Uterus (tissue), 4 donors: Measurements from ENCODE around the gene SPRY4. TPM values are rescaled to one million over a fixed set of nuclear protein-coding genes. Genes with fewer than 3 reads are reported as not detected.

Source experiments
- DNase-seq, 2 donors: peaks; one replicate each; pipeline ENCODE4 v3.0.0-alpha.2; 2019 to 2020
- H3K27ac ChIP-seq, 2 donors: fragments of 200-600 bp; sonication (generic); 1 replicate in 1 of 2; 2 replicates in 1 of 2; pipeline ENCODE4 v1.5.1; 2016 to 2018
- H3K27me3 ChIP-seq, 2 donors: fragments of 200-600 bp; sonication (generic); one replicate each; pipeline ENCODE4 v1.5.1; 2018 to 2019; ENCODE audit warnings: control low read depth in 1 of 2
- H3K36me3 ChIP-seq, 2 donors: fragments of 200-600 bp; sonication (generic); one replicate each; pipeline ENCODE4 v1.5.1; 2019; ENCODE audit warnings: control low read depth in 1 of 2
- H3K4me1 ChIP-seq, 2 donors: fragments of 200-600 bp; sonication (generic); one replicate each; pipeline ENCODE4 v1.5.1; 2018 to 2019; ENCODE audit warnings: control low read depth in 1 of 2
- H3K4me3 ChIP-seq, 2 donors: fragments of 200-600 bp; sonication (generic); 1 replicate in 1 of 2; 2 replicates in 1 of 2; pipeline ENCODE4 v1.5.1; 2018 to 2019; ENCODE audit warnings: mild to moderate bottlenecking in 1 of 2
- H3K9me3 ChIP-seq, 2 donors: fragments of 200-600 bp; sonication (generic); one replicate each; pipeline ENCODE4 v1.5.1; 2019; ENCODE audit warnings: control low read depth in 1 of 2
- CTCF ChIP-seq, 4 experiments: fragments of 200-600 bp in 2 of 4; fragments of 450-650 bp in 2 of 4; sonication (generic) in 2 of 4; IDR thresholded peaks; one replicate each; pipeline ENCODE4 v1.5.1; 2016 to 2019; ENCODE audit warnings: antibody characterized with exemption in 4 of 4, mild to moderate bottlenecking in 2 of 4, moderate library complexity in 1 of 4
- POLR2A ChIP-seq, 2 donors: fragments of 450-650 bp; IDR thresholded peaks; one replicate each; pipeline ENCODE4 v1.6.1; 2016; ENCODE audit warnings: antibody characterized with exemption in 2 of 2, mild to moderate bottlenecking in 1 of 2, moderate library complexity in 1 of 2
- intact Hi-C: fragments of 100-400 bp; cut with DNase I; formaldehyde crosslinking; loops from one replicate; pipeline ENCODE4 v1.15.1; 2023; ENCODE audit warnings: low total_unique reads
- small RNA-seq: library from RNA; depleted of rRNA; stranded (forward); fragments of <200 nt; gene quantifications from one replicate; pipeline ENCODE3, GENCODE V24; 2016
- total RNA-seq, 4 donors: library from RNA; depleted of rRNA in 3 of 4; stranded (reverse); fragments of >200 nt in 3 of 4; gene quantifications; one replicate each; pipeline versions ENCODE4 v1.1.0 to v1.2.4, GENCODE V29; 2014 to 2023
- donor health status: DM: yes; HTN: yes; CAD: no.

Gene SPRY4
- total RNA-seq, 4 donors from 2014 or later, result 3.1 to 14.3 (median 12.1) TPM

GRCh38 chr5:142263346-142263745 lies 61.5 kb downstream of the SPRY4 start:
- H3K27ac ChIP-seq, result no peak overlapping the region
- no peak overlapping the region for H3K4me3 ChIP-seq

GRCh38 chr5:142262683-142263082 lies 62.1 kb downstream of the SPRY4 start:
- TF ChIP-seq POLR2A (IDR thresholded peaks at IDR 0.05) (no peak), CTCF (IDR thresholded peaks at IDR 0.05) (no peak)
- intact Hi-C loops, result no loop called here
- no peaks in the 10 kb centered on the region for H3K27me3 ChIP-seq

More at GRCh38 chr5:142263346-142263745, 61.5 kb downstream of the SPRY4 start:
- Histone ChIP-seq H3K36me3 (no peaks in the 10 kb centered on the region), H3K4me1 (no peaks in the 10 kb centered on the region), H3K27me3 (no peaks in the 10 kb centered on the region), H3K9me3 (no peaks in the 10 kb centered on the region)
- no peak for DNase-seq
- intact Hi-C loops, result no loop called here
- no peak for TF ChIP-seq CTCF (IDR thresholded peaks at IDR 0.05)

More at GRCh38 chr5:142262683-142263082, 62.1 kb downstream of the SPRY4 start:
- DNase-seq, result no peak
- H3K4me3 ChIP-seq, result no peak overlapping the region
- no peaks in the 10 kb centered on the region for H3K9me3 ChIP-seq
- no peak overlapping the region for H3K27ac ChIP-seq
- no peaks in the 10 kb centered on the region for H3K4me1 ChIP-seq
- no peaks in the 10 kb centered on the region for H3K36me3 ChIP-seq

Small RNAs within 50 kb of the gene (small RNA-seq; reads per million reads assigned to genes)
- not detected for gene RF02038
- not detected for gene RF02039

Other genes with a start within 250 kb of the SPRY4 start
- 100 to 1,000 TPM in 1 of 4 donors, 10 to 100 TPM in 3; 53.2 to 124 (median 89.0) TPM for gene NDFIP1, start 216.2 kb downstream of the SPRY4 start, total RNA-seq